Suppressor macrophage treated with lipopolysaccharide for 4 hours (primary cell): ENCODE results near the gene S100A3.
"Not testable (repeated sequence)": the region's sequence is repeated elsewhere in the genome, so short reads cannot be mapped to it uniquely, and the experiment has no call there.

Experiments used
- DNase-seq: peaks from one replicate; pipeline ENCODE4 v3.0.0-alpha.2; 2020

Gene S100A3

GRCh38 chr1:153548722-153549688, at the start of gene S100A3:
Gene S100A3, minus strand, starts transcription at chr1:153549258. Its CDS starts 773 bp downstream, at chr1:153548485.
- DNase-seq, result peak; percentile 59

DNA sequence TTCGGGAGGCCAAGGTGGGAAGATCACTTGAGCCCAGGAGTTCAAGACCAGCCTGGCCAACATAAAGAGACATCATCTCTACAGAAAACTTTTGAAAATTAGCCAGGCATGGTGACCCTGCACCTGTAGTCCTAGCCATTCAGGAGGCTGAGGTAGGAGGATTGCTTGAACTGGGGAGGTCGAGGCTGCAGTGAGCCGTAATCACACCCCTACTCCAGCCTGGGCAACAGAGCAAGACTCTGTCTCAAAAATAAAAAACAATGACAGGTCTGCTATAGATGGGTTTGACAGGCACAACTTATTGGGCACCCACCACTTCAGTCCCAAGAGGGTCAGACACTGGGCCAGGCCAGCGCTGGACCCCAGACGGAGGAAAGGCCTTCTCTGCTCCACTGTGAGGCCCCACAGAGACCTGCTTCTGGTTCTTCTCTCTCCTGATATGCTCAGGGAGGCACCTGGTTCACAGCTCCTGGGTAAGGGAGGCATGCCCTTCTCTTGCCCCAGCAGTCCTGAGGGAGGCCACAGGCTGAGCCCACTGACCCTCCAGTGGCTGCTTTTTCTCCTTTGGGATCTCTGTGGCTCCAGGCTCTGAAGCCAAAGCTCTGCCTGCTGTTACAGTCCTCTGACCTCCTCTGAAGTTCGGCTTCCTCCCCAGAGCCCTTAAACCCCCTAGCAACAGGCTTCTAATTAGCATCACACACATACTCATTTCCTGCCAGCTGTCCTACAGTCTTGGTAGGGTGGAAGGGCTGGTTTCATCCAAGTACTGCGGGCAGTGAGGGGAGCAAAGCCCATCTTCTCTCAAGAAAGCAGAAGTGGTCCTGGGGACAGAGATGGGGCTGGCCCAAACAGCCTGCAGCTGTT, 49.5 kb upstream of the S100A3 start:
- DNase-seq, result peak; percentile 82

GRCh38 chr1:153597206-153597605, 48.1 kb upstream of the S100A3 start:
- DNase-seq, result peak; percentile 78

GRCh38 chr1:153592748-153593147, 43.7 kb upstream of the S100A3 start:
- DNase-seq, result no peak

DNA sequence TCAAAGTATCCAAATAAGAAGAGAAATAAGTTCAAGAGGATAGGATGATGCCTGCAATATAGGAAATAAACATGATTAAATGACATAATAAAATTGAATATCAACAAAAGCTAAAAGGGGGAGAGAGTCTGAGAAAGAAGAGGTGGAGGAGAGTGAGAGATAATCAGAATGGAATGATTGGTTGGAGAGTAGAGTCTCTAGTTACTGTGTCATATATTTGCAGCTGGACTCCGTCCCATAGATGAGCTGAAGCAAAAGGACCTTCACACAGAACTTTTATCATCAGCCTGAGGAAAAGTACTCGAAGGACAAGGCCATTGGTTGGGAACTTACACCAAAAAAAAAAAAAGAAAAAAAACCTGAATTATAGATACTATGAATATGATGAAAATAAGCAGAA, 39.4 kb upstream of the S100A3 start:
- DNase-seq, result no peak

DNA sequence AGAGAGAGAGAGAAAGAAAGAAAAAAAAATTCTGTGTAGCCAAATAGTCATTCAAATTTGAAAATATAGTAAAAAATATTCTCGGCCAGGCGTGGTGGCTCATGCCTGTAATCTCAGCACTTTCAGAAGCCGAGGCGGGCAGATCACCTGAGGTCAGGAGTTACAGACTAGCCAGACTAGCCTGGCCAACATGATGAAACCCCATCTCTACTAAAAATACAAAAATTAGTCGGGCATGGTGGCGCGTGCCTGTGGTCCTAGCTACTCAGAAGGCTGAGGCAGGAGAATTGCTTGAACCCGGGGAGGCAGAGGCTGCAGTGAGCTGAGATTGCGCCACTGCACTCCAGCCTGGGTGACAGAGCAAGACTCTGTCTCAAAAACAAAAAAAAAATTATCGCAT, 39.0 kb upstream of the S100A3 start:
- not testable (repeated sequence) for DNase-seq

- DNase-seq, result no peak
Measured at GRCh38 chr1:153587314-153587713, 38.3 kb upstream of the S100A3 start.

- no peak for DNase-seq
Measured at GRCh38 chr1:153586347-153586746, 37.3 kb upstream of the S100A3 start.

DNA sequence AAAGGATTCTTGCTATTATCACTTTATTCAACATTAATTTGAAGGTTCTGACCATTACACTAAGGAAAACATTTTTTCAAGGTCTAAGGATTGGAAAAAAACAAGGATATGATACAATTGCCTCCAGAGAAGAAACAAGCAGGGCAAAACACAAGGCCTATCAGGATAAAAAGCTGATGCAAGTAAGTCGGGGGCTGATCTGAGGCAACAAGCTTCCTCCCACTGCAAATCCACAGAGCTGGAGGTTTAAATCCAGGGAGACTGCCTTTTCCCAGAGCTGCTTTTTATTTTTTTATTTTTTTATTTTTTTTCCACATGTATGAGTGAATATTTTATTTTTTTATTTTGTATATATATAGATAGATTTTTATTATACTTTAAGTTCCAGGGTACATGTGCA, 35.9 kb upstream of the S100A3 start:
- DNase-seq, result no peak

GRCh38 chr1:153583976-153584375, 34.9 kb upstream of the S100A3 start:
- no peak for DNase-seq

DNA sequence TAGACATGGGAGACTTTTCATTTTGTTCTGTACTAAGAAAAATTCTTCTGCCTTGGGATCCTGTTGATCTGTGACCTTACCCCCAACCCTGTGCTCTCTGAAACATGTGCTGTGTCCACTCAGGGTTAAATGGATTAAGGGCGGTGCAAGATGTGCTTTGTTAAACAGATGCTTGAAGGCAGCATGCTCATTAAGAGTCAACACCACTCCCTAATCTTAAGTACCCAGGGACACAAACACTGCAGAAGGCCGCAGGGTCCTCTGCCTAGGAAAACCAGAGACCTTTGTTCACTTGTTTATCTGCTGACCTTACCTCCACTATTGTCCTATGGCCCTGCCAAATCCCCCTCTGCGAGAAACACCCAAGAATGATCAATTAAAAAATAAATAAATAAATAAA, 34.5 kb upstream of the S100A3 start:
- not testable (repeated sequence) for DNase-seq

- not testable (repeated sequence) for DNase-seq
Measured at GRCh38 chr1:153582836-153583235, 33.8 kb upstream of the S100A3 start.

DNA sequence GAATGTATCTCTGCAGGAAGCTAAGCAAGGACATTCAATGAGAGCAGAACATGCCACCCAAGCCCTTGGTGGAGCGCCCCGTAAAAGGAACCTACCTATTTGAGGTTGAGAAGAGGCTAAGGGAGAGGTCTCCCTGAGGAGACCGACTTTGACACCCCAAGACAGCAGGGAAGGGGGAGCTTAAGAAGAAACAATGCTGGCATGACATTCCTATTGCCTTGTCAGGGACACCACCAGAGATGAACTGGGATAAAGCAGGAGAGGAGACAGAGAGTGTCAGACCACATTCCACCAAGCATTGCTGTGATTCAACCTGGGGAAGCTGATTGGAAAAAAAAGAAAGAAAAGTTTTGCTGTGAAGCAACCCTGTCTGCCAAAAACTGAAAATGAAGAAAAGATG, 29.9 kb upstream of the S100A3 start:
- no peak for DNase-seq

GRCh38 chr1:153578490-153578889, 29.4 kb upstream of the S100A3 start:
- no peak for DNase-seq

GRCh38 chr1:153577624-153578051, 28.6 kb upstream of the S100A3 start:
- no peak for DNase-seq

- DNase-seq, result no peak
Measured at GRCh38 chr1:153577138-153577537, 28.1 kb upstream of the S100A3 start.

- DNase-seq, result not testable (repeated sequence)
Measured at GRCh38 chr1:153575497-153575896, 26.4 kb upstream of the S100A3 start.

GRCh38 chr1:153575081-153575491, 26.0 kb upstream of the S100A3 start:
- DNase-seq, result not testable (repeated sequence)

- peak; percentile 52 for DNase-seq
Measured at GRCh38 chr1:153573351-153573750, 24.3 kb upstream of the S100A3 start.

DNA sequence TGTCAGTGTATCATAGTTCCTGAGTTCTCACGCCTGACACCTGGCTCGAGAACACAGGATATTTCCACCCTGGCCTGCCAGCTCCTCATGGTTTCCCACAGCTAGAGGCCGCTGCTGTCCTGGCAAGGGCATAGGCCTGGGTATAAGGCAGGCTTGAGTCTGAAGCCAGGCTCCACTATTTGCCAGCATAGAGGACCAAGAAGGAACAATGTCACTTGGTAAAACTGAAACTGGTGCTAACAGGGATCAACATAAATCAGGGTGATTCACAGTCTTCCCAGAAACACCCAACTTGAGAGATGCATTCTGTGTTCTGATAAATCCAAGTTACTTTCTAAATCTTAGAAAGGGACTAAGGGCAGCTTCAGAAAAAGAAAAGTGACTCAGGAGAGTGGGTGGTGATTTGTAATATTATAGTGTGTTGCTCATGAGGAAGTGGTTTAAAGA, 23.5 kb upstream of the S100A3 start:
- peak; percentile 96 for DNase-seq

DNA sequence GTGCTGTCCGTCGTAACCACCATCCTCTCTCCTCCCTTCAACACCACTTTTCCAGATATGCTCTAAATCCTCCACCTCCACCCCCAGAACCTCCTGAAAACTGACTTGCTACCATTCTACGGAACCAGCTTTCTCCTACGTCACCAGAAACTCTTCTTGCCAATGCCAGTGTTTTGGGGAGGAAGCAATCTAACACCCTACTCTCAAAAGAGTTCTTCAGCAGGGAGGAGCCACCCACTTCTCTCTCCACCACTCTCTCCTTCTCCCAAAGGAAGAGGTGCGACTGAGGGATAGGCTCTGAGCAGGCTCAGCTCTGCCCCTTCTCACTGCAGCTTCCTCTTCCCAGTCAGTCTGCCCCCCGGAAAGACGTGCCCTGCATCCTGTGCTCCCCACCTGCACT, 22.6 kb upstream of the S100A3 start:
- DNase-seq, result no peak

DNA sequence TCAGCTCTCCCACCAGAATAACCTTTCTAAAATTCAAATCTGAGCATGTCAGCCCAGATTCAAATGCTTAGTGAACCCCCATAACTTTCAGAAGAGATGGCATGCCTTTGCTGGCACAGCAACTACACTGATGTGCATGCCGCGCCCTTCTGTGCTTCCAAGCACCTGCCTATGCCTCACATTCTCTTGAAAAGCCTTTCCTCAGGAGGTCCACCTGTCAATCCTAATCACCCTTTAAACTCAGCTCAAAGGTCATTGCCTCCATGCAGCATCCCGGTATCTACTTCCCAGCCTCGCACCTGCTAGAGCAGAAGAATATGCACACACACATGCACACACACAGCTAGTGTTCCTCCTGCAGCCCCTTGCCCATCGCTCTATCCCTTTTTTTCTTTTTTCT, 21.8 kb upstream of the S100A3 start:
- no peak for DNase-seq

DNA sequence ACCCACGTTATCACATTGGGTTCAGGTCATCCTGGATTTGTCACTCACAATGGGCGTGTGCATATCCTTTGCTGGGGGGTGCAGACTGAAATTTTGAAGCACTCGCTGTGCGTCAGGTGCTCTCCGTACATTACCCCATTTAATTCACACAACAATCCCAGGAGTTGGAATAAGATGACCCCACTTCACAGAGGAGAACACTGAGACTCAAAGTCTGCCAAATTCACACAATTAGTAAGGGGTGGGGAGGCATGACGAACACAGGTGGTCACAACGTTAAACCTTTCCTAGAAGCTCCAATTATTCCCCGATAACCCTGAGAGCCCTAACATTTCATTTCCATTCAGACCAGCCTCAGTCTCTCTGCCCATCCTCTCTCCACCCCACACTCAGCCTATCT, 20.4 kb upstream of the S100A3 start:
- no peak for DNase-seq
